ENCODE data around the gene UBR4. TPM values are rescaled to one million over a fixed set of nuclear protein-coding genes. Genes with fewer than 3 reads are reported as not detected.

UBR4 gene
- total and polyA plus RNA-seq, 2 of the 8 experiments (the other 6 are each of a cell fraction or from before 2014, with no cell fraction given), result 139 to 152 TPM

DNA sequence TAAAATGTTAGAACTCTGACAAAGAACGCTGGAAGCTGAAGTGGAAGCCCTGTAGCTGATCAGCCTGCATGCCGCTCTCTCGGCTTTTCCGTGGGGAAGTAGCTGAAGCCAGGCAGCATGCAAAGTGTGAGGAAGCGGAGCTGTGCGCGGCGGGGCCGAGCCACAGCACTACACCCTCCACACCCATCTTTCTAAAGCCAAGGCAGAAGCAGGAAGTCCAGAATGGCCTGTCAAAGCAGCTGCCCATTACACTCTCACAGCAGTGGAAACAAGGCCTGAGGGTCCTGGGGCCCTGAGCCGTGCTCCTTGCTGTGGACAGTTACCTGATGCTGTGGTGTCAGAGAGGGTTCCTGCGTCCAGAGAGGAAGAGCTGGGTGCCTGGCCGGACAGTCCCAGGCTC is 69.6 kb downstream of the UBR4 start:
- H3K27me3 ChIP-seq (replicated peaks in 1 of 4; ENCODE audit: control insufficient read depth in 3 of 4, extremely low read depth in 1 of 4, insufficient read depth in 3 of 4, low read length in 3 of 4), result no peaks in the 10 kb centered on the region
- POLR2A ChIA-PET (ENCODE audit: partially characterized antibody), result interaction anchor here (0.9 to 1.5 kb wide), 3 partner anchors 12 to 35 kb away, joined by 3 to 5 read pairs (median 4); no protein-coding TSS in a partner anchor
- CTCF ChIA-PET (ENCODE audit: partially characterized antibody), result interaction anchor here (0.6 to 3.7 kb wide), 6 partner anchors 12 to 839 kb away, joined by 3 to 13 read pairs (median 4); no protein-coding TSS in a partner anchor
- H3K9me3 ChIP-seq (ENCODE audit: insufficient read depth in 2 of 2, low read depth in 1 of 2, low read length in 1 of 2), result no peaks in the 10 kb centered on the region
- no peak overlapping the region for H2BK15ac ChIP-seq (ENCODE audit: low read length)
- H2BK12ac ChIP-seq (ENCODE audit: low read depth, low read length), result no peak overlapping the region
- no peak overlapping the region for H3K4me2 ChIP-seq (ENCODE audit: insufficient read depth in 1 of 2, low read depth in 2 of 2, low read length in 2 of 2)
- peaks cover 4 to 12% of the 10 kb centered on the region in 2 experiments for H4K20me1 ChIP-seq (replicated peaks in 1 of 2; ENCODE audit: control insufficient read depth in 1 of 2, insufficient read depth in 2 of 2, low read length in 2 of 2)
- TF ChIP-seq POLR2AphosphoS5 (IDR thresholded peaks at IDR 0.05; ENCODE audit: low read depth, low read length) (0 out of 2 replicates have a peak, but pooled peaks have one; percentile 23), NRF1 (IDR thresholded peaks at IDR 0.05; ENCODE audit: low read depth, low read length) (no peak), HDAC2 (IDR thresholded peaks at IDR 0.05; ENCODE audit: borderline replicate concordance in 1 of 2, low read depth in 2 of 2, low read length in 2 of 2) (no peak), SIRT6 (IDR thresholded peaks at IDR 0.05; ENCODE audit: low read length) (no peak)
- H3K18ac ChIP-seq (ENCODE audit: extremely low read depth, low read length), result no peak overlapping the region
- H2AK5ac ChIP-seq (ENCODE audit: low read depth, low read length), result no peak overlapping the region
- no peak overlapping the region for H3K4me3 ChIP-seq (ENCODE audit: extremely low read depth in 1 of 4, insufficient read depth in 2 of 4, low read depth in 3 of 4, low read length in 4 of 4)
- H3K79me1 ChIP-seq (ENCODE audit: low read depth, low read length), result no peaks in the 10 kb centered on the region; the same call in 1 of the 2 replicates
- H4K8ac ChIP-seq (ENCODE audit: extremely low read depth, insufficient read depth, low read length), result peak overlapping the region; percentile 69
- H3K56ac ChIP-seq (replicated peaks; ENCODE audit: insufficient read length, low read depth, low read length), result no peak overlapping the region
- H3K79me2 ChIP-seq (ENCODE audit: control insufficient read depth in 1 of 2, insufficient read depth in 2 of 2, low read length in 2 of 2), result no peaks in the 10 kb centered on the region; a peak in 1 of 4 replicates
- 97% methylated on average over 12 of the region's 12 CpGs; no CpG with 5 or more reads in 1 of the 2 experiments for WGBS, 2 experiments (ENCODE audit: extremely low coverage in 1 of 2, insufficient coverage in 1 of 2, insufficient read length in 1 of 2, insufficient replicate concordance in 2 of 2, low coverage in 1 of 2, low lambda C conversion rate in 2 of 2, missing lambda C conversion rate in 1 of 2)
- H3K23me2 ChIP-seq (ENCODE audit: low read depth, low read length), result no peaks in the 10 kb centered on the region
- DNase-seq (ENCODE audit: low read depth in 1 of 2, low spot score in 2 of 2) (no peak), FAIRE-seq (no peak)
- H4K91ac ChIP-seq (replicated peaks; ENCODE audit: insufficient read length, low read length), result no peak overlapping the region
- no peak overlapping the region for H2AFZ ChIP-seq (ENCODE audit: low read length)
- no peak overlapping the region for H2BK120ac ChIP-seq (replicated peaks; ENCODE audit: low read depth, low read length)
- no peak overlapping the region for H2BK20ac ChIP-seq (ENCODE audit: low read length)
- 0 out of 7 replicates have a peak, but pooled peaks cover 0 to 6% (median 0%) of the 10 kb centered on the region in 4 experiments for H3K4me1 ChIP-seq (replicated peaks in 1 of 4; ENCODE audit: control insufficient read depth in 3 of 4, insufficient read depth in 4 of 4, low read length in 3 of 4)
- H3K9ac ChIP-seq (replicated peaks in 1 of 4; ENCODE audit: extremely low read depth in 1 of 4, low read depth in 3 of 4, low read length in 3 of 4), result no peak overlapping the region
- no peak overlapping the region for H3K4ac ChIP-seq (replicated peaks; ENCODE audit: insufficient read length, low read depth, low read length)
- no peak overlapping the region for H2BK5ac ChIP-seq (ENCODE audit: low read depth, low read length)
- no peak overlapping the region for H4K5ac ChIP-seq (ENCODE audit: insufficient read length, low read depth, low read length)
- H3K36me3 ChIP-seq (ENCODE audit: control insufficient read depth in 2 of 4, insufficient read depth in 4 of 4, low read length in 3 of 4), result peaks cover 44 to 94% (median 73%) of the 10 kb centered on the region in 4 experiments
- H3K14ac ChIP-seq (ENCODE audit: insufficient read length), result no peak overlapping the region
- no peak overlapping the region for H3K27ac ChIP-seq (ENCODE audit: low read depth, low read length)
- no peak overlapping the region for H3K23ac ChIP-seq (ENCODE audit: insufficient read length)
